GM18951 (cell line): Measurements from ENCODE around the gene TTLL7.

Source experiments
- POLR2A ChIP-seq: IDR thresholded peaks from 4 replicates; pipeline ENCODE4 v1.6.1; 2011; ENCODE audit warnings: mild to moderate bottlenecking; ENCODE audit not compliant: insufficient read length, insufficient read depth; ENCODE audit errors: extremely low read depth
- in situ Hi-C: fragments of 300-500 bp; cut with MboI; formaldehyde crosslinking; loops from one replicate; pipeline ENCODE4 v1.12.0; 2022; ENCODE audit warnings: low sequenced_read_pairs, mixed read lengths, inconsistent platforms; ENCODE audit not compliant: unreplicated experiment

Gene TTLL7

GRCh38 chr1:83970802-83971201 lies 28.1 kb downstream of the TTLL7 start:
- TF ChIP-seq POLR2A: no peak
- in situ Hi-C loops: no loop called here

GRCh38 chr1:83970114-83970513 lies 28.8 kb downstream of the TTLL7 start:
- no peak for TF ChIP-seq POLR2A
- in situ Hi-C loops: no loop called here

GRCh38 chr1:83967336-83967735 lies 31.6 kb downstream of the TTLL7 start:
- in situ Hi-C loops: no loop called here
- TF ChIP-seq POLR2A: no peak

- in situ Hi-C loops: no loop called here
- TF ChIP-seq POLR2A: no peak
Measured at GRCh38 chr1:83964153-83964552, 34.8 kb downstream of the TTLL7 start.

GRCh38 chr1:83961571-83962295 lies 37.2 kb downstream of the TTLL7 start:
- in situ Hi-C loops: no loop called here
- TF ChIP-seq POLR2A: no peak

- TF ChIP-seq POLR2A: no peak
- in situ Hi-C loops: no loop called here
Measured at GRCh38 chr1:83960669-83961277, 38.2 kb downstream of the TTLL7 start.

- TF ChIP-seq POLR2A: no peak
- in situ Hi-C loops: no loop called here
Measured at GRCh38 chr1:83959824-83960498, 39.0 kb downstream of the TTLL7 start.

- TF ChIP-seq POLR2A: no peak
- in situ Hi-C loops: no loop called here
Measured at GRCh38 chr1:83958704-83959103, 40.2 kb downstream of the TTLL7 start.

- in situ Hi-C loops: no loop called here
- TF ChIP-seq POLR2A: no peak
Measured at GRCh38 chr1:83954166-83954823, 44.6 kb downstream of the TTLL7 start.

- in situ Hi-C loops: no loop called here
- no peak for TF ChIP-seq POLR2A
Measured at GRCh38 chr1:83950106-83950661, 48.7 kb downstream of the TTLL7 start.

- TF ChIP-seq POLR2A: no peak
- in situ Hi-C loops: loop anchor here (25.0 kb wide), 2 partner anchors 169 to 469 kb away; no protein-coding TSS in a partner anchor
Measured at GRCh38 chr1:83942914-83943313, 56.0 kb downstream of the TTLL7 start.

GRCh38 chr1:83934550-83934949 lies 64.4 kb downstream of the TTLL7 start:
- TF ChIP-seq POLR2A: no peak
- in situ Hi-C loops: loop anchor here (25.0 kb wide), 2 partner anchors 178 to 478 kb away; no protein-coding TSS in a partner anchor

GRCh38 chr1:83932693-83933092 lies 66.2 kb downstream of the TTLL7 start:
- no peak for TF ChIP-seq POLR2A
- in situ Hi-C loops: loop anchor here (25.0 kb wide), 2 partner anchors 180 to 480 kb away; no protein-coding TSS in a partner anchor
